Astrocyte (in vitro differentiated cells and primary cell): ENCODE results near the gene PRR29. TPM values are rescaled to one million over a fixed set of nuclear protein-coding genes. Genes with fewer than 3 reads are reported as not detected.

Experiments used
- DNase-seq: peaks from one replicate; pipeline ENCODE4 v3.0.0-alpha.2; 2010; ENCODE audit warnings: low read depth
- FAIRE-seq: peaks from 2 replicates; lab custom pipeline; 2011; peaks lifted over from hg19 to GRCh38; lab: Jason Lieb, UNC
- H2AFZ ChIP-seq: 2 replicates; pipeline ENCODE4 v1.6.0; 2012; ENCODE audit warnings: low read depth, low read length, inconsistent platforms
- H3K27ac ChIP-seq: 2 replicates; pipeline ENCODE4 v1.5.1; 2011; ENCODE audit warnings: low read depth, low read length, inconsistent platforms
- H3K27me3 ChIP-seq: 2 replicates; pipeline ENCODE4 v1.6.0; 2011; ENCODE audit warnings: low read length, inconsistent platforms; ENCODE audit not compliant: insufficient read depth
- H3K36me3 ChIP-seq: 2 replicates; pipeline ENCODE4 v1.5.1; 2011; ENCODE audit warnings: low read length, inconsistent platforms; ENCODE audit not compliant: insufficient read depth
- H3K4me1 ChIP-seq: 2 replicates; pipeline ENCODE4 v1.5.1; 2011; ENCODE audit warnings: low read length, inconsistent platforms; ENCODE audit not compliant: insufficient read depth
- H3K4me2 ChIP-seq: 2 replicates; pipeline ENCODE4 v1.6.0; 2012; ENCODE audit warnings: low read length, inconsistent platforms
- H3K4me3 ChIP-seq: 2 replicates; pipeline ENCODE4 v1.5.1; 2011; ENCODE audit warnings: low read depth, mild to moderate bottlenecking, low read length, inconsistent platforms; ENCODE audit not compliant: insufficient read depth
- H3K79me2 ChIP-seq: 2 replicates; pipeline ENCODE4 v1.6.0; 2012; ENCODE audit warnings: mild to moderate bottlenecking, low read length, inconsistent platforms; ENCODE audit not compliant: insufficient read depth
- H3K9ac ChIP-seq: 2 replicates; pipeline ENCODE4 v1.6.0; 2012; ENCODE audit warnings: mild to moderate bottlenecking, low read length, inconsistent platforms
- H3K9me3 ChIP-seq: 2 replicates; pipeline ENCODE4 v1.5.1; 2012; ENCODE audit warnings: low read depth, mild to moderate bottlenecking, low read length, inconsistent platforms; ENCODE audit not compliant: insufficient read depth
- H4K20me1 ChIP-seq: 2 replicates; pipeline ENCODE4 v1.6.0; 2012; ENCODE audit warnings: low read length, inconsistent platforms; ENCODE audit not compliant: insufficient read depth
- H3K27ac Mint-ChIP-seq: one replicate; pipeline ENCODE4 v1.8.0; 2021; ENCODE audit warnings: mild to moderate bottlenecking, mixed read lengths; ENCODE audit not compliant: unreplicated experiment
- H3K27me3 Mint-ChIP-seq: one replicate; pipeline ENCODE4 v1.8.0; 2021; ENCODE audit warnings: low read depth, mixed read lengths; ENCODE audit not compliant: unreplicated experiment
- H3K36me3 Mint-ChIP-seq: one replicate; pipeline ENCODE4 v1.8.0; 2021; ENCODE audit warnings: low read depth, mixed read lengths; ENCODE audit not compliant: unreplicated experiment
- H3K4me1 Mint-ChIP-seq: one replicate; pipeline ENCODE4 v1.8.0; 2021; ENCODE audit warnings: low read depth, mixed read lengths; ENCODE audit not compliant: unreplicated experiment
- H3K4me3 Mint-ChIP-seq: one replicate; pipeline ENCODE4 v1.8.0; 2021; ENCODE audit warnings: mild to moderate bottlenecking, moderate library complexity, mixed read lengths; ENCODE audit not compliant: unreplicated experiment
- H3K9me3 Mint-ChIP-seq: one replicate; pipeline ENCODE4 v1.8.0; 2021; ENCODE audit warnings: mild to moderate bottlenecking, mixed read lengths; ENCODE audit not compliant: unreplicated experiment
- CTCF ChIP-seq: IDR thresholded peaks from 2 replicates; pipeline ENCODE4 v1.5.1; 2011; ENCODE audit warnings: low read depth, mild to moderate bottlenecking, inconsistent platforms, low read length, moderate library complexity; ENCODE audit not compliant: insufficient read depth
- EZH2 ChIP-seq: IDR thresholded peaks from 2 replicates; pipeline ENCODE4 v1.6.1; 2012; ENCODE audit warnings: mild to moderate bottlenecking, low read length, inconsistent platforms; ENCODE audit not compliant: insufficient read depth
- total RNA-seq: library from RNA; stranded (reverse); gene quantifications from 2 replicates; pipeline ENCODE4 v1.2.1, GENCODE V29; 2021

The PRR29 gene
- total RNA-seq, 1 donor from 2014 or later, result 0.54 TPM

GRCh38 chr17:63998721-63999679 is 849 bp downstream of the PRR29 start:
- Histone ChIP-seq H3K4me3 (peak overlapping the region; percentile 64), H3K27me3 (peaks cover 24% of the 10 kb centered on the region), H3K4me2 (peak overlapping the region; percentile 90), H3K36me3 (no peaks in the 10 kb centered on the region), H2AFZ (peak overlapping the region; percentile 96), H4K20me1 (no peaks in the 10 kb centered on the region), H3K27ac (no peak overlapping the region), H3K4me1 (no peaks in the 10 kb centered on the region), H3K79me2 (no peaks in the 10 kb centered on the region), H3K9ac (peak overlapping the region; percentile 63), H3K9me3 (no peaks in the 10 kb centered on the region)
- no peak for FAIRE-seq
- peaks cover 49% of the 10 kb centered on the region for H3K27me3 Mint-ChIP-seq
- no peak overlapping the region for H3K27ac Mint-ChIP-seq
- H3K4me3 Mint-ChIP-seq, result peak overlapping the region; percentile 56
- no peaks in the 10 kb centered on the region for H3K4me1 Mint-ChIP-seq
- H3K9me3 Mint-ChIP-seq, result no peaks in the 10 kb centered on the region
- H3K36me3 Mint-ChIP-seq, result no peaks in the 10 kb centered on the region
- DNase-seq, result no peak
- TF ChIP-seq CTCF (no peak), EZH2 (no peak)

GRCh38 chr17:63999680-64000531 is 1.8 kb downstream of the PRR29 start:
- no peak overlapping the region for H3K4me3 ChIP-seq
- Mint-ChIP-seq H3K36me3 (no peaks in the 10 kb centered on the region), H3K4me1 (no peaks in the 10 kb centered on the region), H3K27ac (no peak overlapping the region), H3K9me3 (no peaks in the 10 kb centered on the region), H3K27me3 (peaks cover 49% of the 10 kb centered on the region), H3K4me3 (peak overlapping the region; percentile 56)
- DNase-seq (no peak), FAIRE-seq (no peak)
- H3K36me3 ChIP-seq, result no peaks in the 10 kb centered on the region
- no peaks in the 10 kb centered on the region for H3K9me3 ChIP-seq
- H3K4me2 ChIP-seq, result no peak overlapping the region
- H3K9ac ChIP-seq, result no peak overlapping the region
- no peaks in the 10 kb centered on the region for H3K4me1 ChIP-seq
- H3K27ac ChIP-seq, result no peak overlapping the region
- H3K27me3 ChIP-seq, result peaks cover 21% of the 10 kb centered on the region
- no peak overlapping the region for H2AFZ ChIP-seq
- no peaks in the 10 kb centered on the region for H4K20me1 ChIP-seq
- no peak for TF ChIP-seq EZH2
- no peaks in the 10 kb centered on the region for H3K79me2 ChIP-seq

GRCh38 chr17:64001091-64001579 is 3.0 kb downstream of the PRR29 start:
- Histone ChIP-seq H3K36me3 (no peaks in the 10 kb centered on the region), H3K9ac (no peak overlapping the region), H3K4me3 (no peak overlapping the region), H3K79me2 (no peaks in the 10 kb centered on the region), H3K27me3 (peaks cover 14% of the 10 kb centered on the region), H4K20me1 (no peaks in the 10 kb centered on the region), H3K4me2 (no peak overlapping the region), H2AFZ (no peak overlapping the region), H3K27ac (no peak overlapping the region), H3K9me3 (no peaks in the 10 kb centered on the region), H3K4me1 (no peaks in the 10 kb centered on the region)
- Mint-ChIP-seq H3K4me1 (no peaks in the 10 kb centered on the region), H3K4me3 (no peak overlapping the region), H3K9me3 (no peaks in the 10 kb centered on the region), H3K27ac (no peak overlapping the region), H3K27me3 (peaks cover 45% of the 10 kb centered on the region), H3K36me3 (no peaks in the 10 kb centered on the region)
- DNase-seq, result no peak
- no peak for TF ChIP-seq CTCF
- no peak for TF ChIP-seq EZH2
- FAIRE-seq, result no peak
